BJ (cell line): ENCODE data around the gene NPR1. TPM values are rescaled to one million over a fixed set of nuclear protein-coding genes. Genes with fewer than 3 reads are reported as not detected.
"Not testable (repeated sequence)": the region's sequence is repeated elsewhere in the genome, so short reads cannot be mapped to it uniquely, and the experiment has no call there.

ENCODE experiments used
- CTCF ChIA-PET: fragments of 350-600 bp; formaldehyde crosslinking; extraction: SDS; loops from one replicate; lab custom pipeline; 2021; ENCODE audit warnings: antibody characterized with exemption, inconsistent platforms; lab: Yijun Ruan, JAX
- POLR2A ChIA-PET: fragments of 300-600 bp; sonication (Branson Sonifier 250); formaldehyde crosslinking; extraction: SDS; loops from one replicate; lab custom pipeline; 2021; ENCODE audit warnings: antibody characterized with exemption; lab: Charles Lee
- DNase-seq: peaks from one replicate; pipeline ENCODE4 v3.0.0-alpha.2; 2011; ENCODE audit warnings: low read depth
- H3K27me3 ChIP-seq: 2 replicates; pipeline ENCODE4 v1.6.0; 2011; ENCODE audit warnings: low read length; ENCODE audit not compliant: control insufficient read depth, insufficient read depth
- H3K36me3 ChIP-seq: 2 replicates; pipeline ENCODE4 v1.5.1; 2011; ENCODE audit warnings: low read length; ENCODE audit not compliant: control insufficient read depth, insufficient read depth
- H3K4me3 ChIP-seq: 2 replicates; pipeline ENCODE4 v1.5.1; 2011; ENCODE audit warnings: low read depth, mild to moderate bottlenecking, control low read depth, low read length
- polyA plus RNA-seq: library from polyadenylated mRNA; depleted of rRNA; stranded (reverse); fragments of >200 nt; gene quantifications from 2 replicates; pipeline ENCODE4 v1.2.3, GENCODE V29; 2011
- TF ChIP-seq, protein P1 (sequence below): IDR thresholded peaks from 2 replicates; pipeline ENCODE4 v1.5.1; 2011; ENCODE audit warnings: low read depth, mild to moderate bottlenecking, control low read depth, inconsistent platforms, low read length, moderate library complexity; ENCODE audit not compliant: insufficient read depth

Gene NPR1
- polyA plus RNA-seq, 1 experiment = 0.02 TPM

DNA sequence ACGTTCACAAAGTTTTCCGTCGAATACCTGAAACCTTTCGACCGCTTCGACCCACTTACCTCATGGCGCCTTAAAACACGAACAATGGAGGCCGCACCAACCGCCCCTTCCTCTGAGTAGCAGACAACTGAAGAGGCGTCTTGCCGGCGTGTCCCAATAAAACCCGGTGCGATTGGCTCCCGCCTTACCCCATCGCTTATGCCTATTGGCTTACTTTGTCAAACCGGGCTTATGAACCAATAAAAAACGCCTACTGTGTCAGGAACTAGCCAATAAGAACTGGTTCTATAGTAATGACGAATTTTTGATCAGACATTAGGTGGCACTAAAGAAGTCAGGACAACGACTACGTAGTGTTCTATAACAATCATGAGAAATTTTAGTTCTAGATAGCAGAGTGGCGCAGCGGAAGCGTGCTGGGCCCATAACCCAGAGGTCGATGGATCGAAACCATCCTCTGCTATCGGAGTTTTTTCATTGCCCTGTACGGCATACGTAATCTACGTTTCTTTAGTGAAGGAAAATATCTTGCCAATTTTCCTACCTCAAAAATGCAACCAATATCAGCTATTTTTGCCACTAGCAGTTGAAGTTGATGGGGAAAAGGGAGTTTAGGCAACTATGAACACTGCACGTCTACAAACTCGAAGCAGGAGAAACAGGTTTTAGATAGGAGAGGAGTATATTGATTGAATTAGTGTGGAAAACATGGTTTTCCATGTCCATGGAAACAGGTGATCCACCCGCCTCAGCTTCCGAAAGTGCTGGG, 7.4 kb upstream of the NPR1 start, which contains the start of gene ILF2:
TSS of gene ILF2 (minus strand) at position 135 of the 769 bp plus-strand sequence. CDS start at position 64, 71 bp downstream.
- TF ChIP-seq, protein P1, sequence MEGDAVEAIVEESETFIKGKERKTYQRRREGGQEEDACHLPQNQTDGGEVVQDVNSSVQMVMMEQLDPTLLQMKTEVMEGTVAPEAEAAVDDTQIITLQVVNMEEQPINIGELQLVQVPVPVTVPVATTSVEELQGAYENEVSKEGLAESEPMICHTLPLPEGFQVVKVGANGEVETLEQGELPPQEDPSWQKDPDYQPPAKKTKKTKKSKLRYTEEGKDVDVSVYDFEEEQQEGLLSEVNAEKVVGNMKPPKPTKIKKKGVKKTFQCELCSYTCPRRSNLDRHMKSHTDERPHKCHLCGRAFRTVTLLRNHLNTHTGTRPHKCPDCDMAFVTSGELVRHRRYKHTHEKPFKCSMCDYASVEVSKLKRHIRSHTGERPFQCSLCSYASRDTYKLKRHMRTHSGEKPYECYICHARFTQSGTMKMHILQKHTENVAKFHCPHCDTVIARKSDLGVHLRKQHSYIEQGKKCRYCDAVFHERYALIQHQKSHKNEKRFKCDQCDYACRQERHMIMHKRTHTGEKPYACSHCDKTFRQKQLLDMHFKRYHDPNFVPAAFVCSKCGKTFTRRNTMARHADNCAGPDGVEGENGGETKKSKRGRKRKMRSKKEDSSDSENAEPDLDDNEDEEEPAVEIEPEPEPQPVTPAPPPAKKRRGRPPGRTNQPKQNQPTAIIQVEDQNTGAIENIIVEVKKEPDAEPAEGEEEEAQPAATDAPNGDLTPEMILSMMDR = no peak
- DNase-seq = peak; percentile 100
- POLR2A ChIA-PET = interaction anchor here (0.6 kb wide), 1 partner anchor 36 kb away, joined by 5 read pairs; no protein-coding TSS in a partner anchor
- Histone ChIP-seq H3K27me3 (no peaks in the 10 kb centered on the region), H3K36me3 (peaks cover 14% of the 10 kb centered on the region), H3K4me3 (peak within 1 kb of the TSS; percentile 92)
- CTCF ChIA-PET = interaction anchor here (1.1 to 2.0 kb wide), 9 partner anchors 9 to 317 kb away, joined by 3 to 7 read pairs (median 4); partner anchors contain the start of genes RAB13 and SNAPIN

DNA sequence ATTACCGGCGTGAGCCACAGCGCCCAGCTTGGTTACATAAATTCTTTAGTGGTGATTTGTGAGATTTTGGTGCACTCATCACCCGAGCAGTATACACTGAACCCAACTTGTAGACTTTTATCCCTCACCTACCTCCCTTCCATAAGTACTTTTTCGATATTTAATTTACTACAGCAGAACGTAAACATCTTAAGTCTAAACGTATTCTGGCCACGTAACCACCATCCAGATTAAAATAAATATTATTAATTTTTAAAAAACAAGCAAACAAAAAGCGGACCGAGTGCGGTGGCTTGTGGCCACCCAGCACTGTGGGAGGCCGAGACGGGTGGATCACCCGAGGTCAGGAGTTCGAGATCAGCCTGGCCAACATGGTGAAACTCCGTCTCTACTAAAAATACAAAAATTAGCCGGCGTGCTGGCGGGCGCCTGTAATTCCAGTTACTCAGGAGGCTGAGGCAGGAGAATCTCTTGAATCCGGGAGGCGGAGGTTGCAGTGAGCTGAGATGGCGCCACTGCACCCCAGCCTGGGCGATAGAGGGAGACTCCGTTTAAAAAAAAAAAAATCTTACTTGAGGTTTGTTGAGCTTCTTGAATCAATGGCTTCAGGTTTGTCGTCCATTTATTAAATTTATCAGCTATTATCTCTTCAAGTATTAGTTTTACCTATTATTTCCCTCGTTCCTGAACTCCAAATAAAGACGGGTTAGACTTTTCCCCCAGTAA, 6.7 kb upstream of the NPR1 start:
- peak overlapping the region; percentile 41 for H3K4me3 ChIP-seq
- POLR2A ChIA-PET = interaction anchor here (0.6 kb wide), 2 partner anchors 36 to 319 kb away, joined by 4 to 5 read pairs; no protein-coding TSS in a partner anchor
- not testable (repeated sequence) for H3K27me3 ChIP-seq, DNase-seq
- H3K36me3 ChIP-seq = peaks cover 13% of the 10 kb centered on the region
- CTCF ChIA-PET = interaction anchor here (1.0 to 2.0 kb wide), 10 partner anchors 8 to 317 kb away, joined by 3 to 7 read pairs (median 4); partner anchors contain the start of genes RAB13 and SNAPIN

DNA sequence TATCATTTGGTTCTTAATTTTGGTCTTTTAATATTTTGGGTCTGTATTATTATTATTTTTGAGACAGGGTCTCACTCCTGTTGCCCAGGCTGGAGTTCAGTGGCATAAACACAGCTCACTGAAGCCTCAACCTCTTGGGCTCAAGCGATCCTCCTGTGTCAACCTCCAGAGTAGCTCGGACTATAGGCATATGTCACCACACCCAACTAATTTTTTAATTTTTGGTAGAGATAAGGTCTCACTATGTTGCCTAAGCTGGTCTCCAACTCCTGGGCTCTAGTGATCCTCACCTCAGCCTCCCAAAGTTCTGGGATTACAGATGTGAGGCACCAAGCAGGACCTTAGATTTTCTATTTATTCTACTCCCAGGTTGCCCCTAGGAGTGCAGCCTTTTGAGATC, 5.0 kb upstream of the NPR1 start:
- DNase-seq = no peak
- Histone ChIP-seq H3K27me3 (peaks cover 7% of the 10 kb centered on the region), H3K4me3 (no peak overlapping the region), H3K36me3 (peaks cover 3% of the 10 kb centered on the region; the same call in 1 of the 2 replicates)
- ChIA-PET CTCF (no interaction called here), POLR2A (no interaction called here)
- TF ChIP-seq, protein P1 = no peak

DNA sequence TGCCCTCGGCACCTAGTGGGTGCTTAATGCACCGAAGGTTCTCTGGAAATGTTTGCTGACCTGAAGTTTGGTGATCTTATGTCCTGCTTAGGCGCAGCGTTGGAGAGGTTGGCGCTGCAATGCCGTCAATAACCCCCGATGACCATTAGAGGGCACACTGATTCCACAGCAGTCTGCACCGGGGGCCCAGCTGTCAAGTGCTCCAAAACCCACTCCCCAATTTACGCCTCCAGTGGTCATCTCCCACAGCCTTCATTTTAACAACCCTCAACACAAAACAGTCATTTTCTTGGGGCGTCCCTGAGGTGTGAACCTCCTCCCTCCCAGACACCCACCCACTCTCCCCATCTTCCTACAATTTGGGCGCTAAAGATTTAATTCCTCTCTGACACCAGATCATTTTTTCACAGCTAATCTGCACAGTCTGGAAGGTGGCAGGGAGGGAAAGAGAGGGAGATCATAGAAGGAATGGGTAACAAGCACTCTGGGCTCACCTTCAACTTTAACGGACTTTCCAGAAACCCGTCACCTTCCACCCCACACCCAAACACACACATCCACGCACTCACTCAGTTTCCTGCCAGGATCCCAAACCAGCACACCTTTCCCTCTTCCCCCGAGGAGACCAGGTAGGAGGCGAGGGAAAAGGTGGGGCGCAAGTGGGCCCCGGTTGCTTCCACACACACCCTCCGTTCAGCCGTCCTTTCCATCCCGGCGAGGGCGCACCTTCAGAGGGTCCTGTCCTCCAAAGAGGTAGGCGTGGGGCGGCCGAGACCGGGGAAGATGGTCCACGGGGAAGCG, 570 bp upstream of the NPR1 start:
- H3K4me3 ChIP-seq = peak overlapping the region; percentile 29; the same call in 1 of the 2 replicates
- H3K27me3 ChIP-seq = peaks cover 36% of the 10 kb centered on the region
- H3K36me3 ChIP-seq = no peaks in the 10 kb centered on the region
- ChIA-PET POLR2A (no interaction called here), CTCF (interaction anchor here (0.6 to 4.5 kb wide), 28 partner anchors 9 to 1330 kb away, joined by 3 to 43 read pairs (median 4); partner anchors contain the start of genes RAB13 and SLC27A3)
- TF ChIP-seq, protein P1 = peak; percentile 98
- DNase-seq = no peak
